Astrocyte (in vitro differentiated cells and primary cell): ENCODE measurements around the gene RNU1-1. TPM values are rescaled to one million over a fixed set of nuclear protein-coding genes. Genes with fewer than 3 reads are reported as not detected.
"Not testable (repeated sequence)": the region's sequence is repeated elsewhere in the genome, so short reads cannot be mapped to it uniquely, and the experiment has no call there.

Source experiments
- DNase-seq: peaks from one replicate; pipeline ENCODE4 v3.0.0-alpha.2; 2010; ENCODE audit warnings: low read depth
- FAIRE-seq: peaks from 2 replicates; lab custom pipeline; 2011; peaks lifted over from hg19 to GRCh38; lab: Jason Lieb, UNC
- H2AFZ ChIP-seq: 2 replicates; pipeline ENCODE4 v1.6.0; 2012; ENCODE audit warnings: low read depth, low read length, inconsistent platforms
- H3K27ac ChIP-seq: 2 replicates; pipeline ENCODE4 v1.5.1; 2011; ENCODE audit warnings: low read depth, low read length, inconsistent platforms
- H3K27me3 ChIP-seq: 2 replicates; pipeline ENCODE4 v1.6.0; 2011; ENCODE audit warnings: low read length, inconsistent platforms; ENCODE audit not compliant: insufficient read depth
- H3K36me3 ChIP-seq: 2 replicates; pipeline ENCODE4 v1.5.1; 2011; ENCODE audit warnings: low read length, inconsistent platforms; ENCODE audit not compliant: insufficient read depth
- H3K4me1 ChIP-seq: 2 replicates; pipeline ENCODE4 v1.5.1; 2011; ENCODE audit warnings: low read length, inconsistent platforms; ENCODE audit not compliant: insufficient read depth
- H3K4me2 ChIP-seq: 2 replicates; pipeline ENCODE4 v1.6.0; 2012; ENCODE audit warnings: low read length, inconsistent platforms
- H3K4me3 ChIP-seq: 2 replicates; pipeline ENCODE4 v1.5.1; 2011; ENCODE audit warnings: low read depth, mild to moderate bottlenecking, low read length, inconsistent platforms; ENCODE audit not compliant: insufficient read depth
- H3K79me2 ChIP-seq: 2 replicates; pipeline ENCODE4 v1.6.0; 2012; ENCODE audit warnings: mild to moderate bottlenecking, low read length, inconsistent platforms; ENCODE audit not compliant: insufficient read depth
- H3K9ac ChIP-seq: 2 replicates; pipeline ENCODE4 v1.6.0; 2012; ENCODE audit warnings: mild to moderate bottlenecking, low read length, inconsistent platforms
- H3K9me3 ChIP-seq: 2 replicates; pipeline ENCODE4 v1.5.1; 2012; ENCODE audit warnings: low read depth, mild to moderate bottlenecking, low read length, inconsistent platforms; ENCODE audit not compliant: insufficient read depth
- H4K20me1 ChIP-seq: 2 replicates; pipeline ENCODE4 v1.6.0; 2012; ENCODE audit warnings: low read length, inconsistent platforms; ENCODE audit not compliant: insufficient read depth
- H3K27ac Mint-ChIP-seq: one replicate; pipeline ENCODE4 v1.8.0; 2021; ENCODE audit warnings: mild to moderate bottlenecking, mixed read lengths; ENCODE audit not compliant: unreplicated experiment
- H3K27me3 Mint-ChIP-seq: one replicate; pipeline ENCODE4 v1.8.0; 2021; ENCODE audit warnings: low read depth, mixed read lengths; ENCODE audit not compliant: unreplicated experiment
- H3K36me3 Mint-ChIP-seq: one replicate; pipeline ENCODE4 v1.8.0; 2021; ENCODE audit warnings: low read depth, mixed read lengths; ENCODE audit not compliant: unreplicated experiment
- H3K4me1 Mint-ChIP-seq: one replicate; pipeline ENCODE4 v1.8.0; 2021; ENCODE audit warnings: low read depth, mixed read lengths; ENCODE audit not compliant: unreplicated experiment
- H3K4me3 Mint-ChIP-seq: one replicate; pipeline ENCODE4 v1.8.0; 2021; ENCODE audit warnings: mild to moderate bottlenecking, moderate library complexity, mixed read lengths; ENCODE audit not compliant: unreplicated experiment
- H3K9me3 Mint-ChIP-seq: one replicate; pipeline ENCODE4 v1.8.0; 2021; ENCODE audit warnings: mild to moderate bottlenecking, mixed read lengths; ENCODE audit not compliant: unreplicated experiment
- EZH2 ChIP-seq: IDR thresholded peaks from 2 replicates; pipeline ENCODE4 v1.6.1; 2012; ENCODE audit warnings: mild to moderate bottlenecking, low read length, inconsistent platforms; ENCODE audit not compliant: insufficient read depth
- total RNA-seq: library from RNA; stranded (reverse); gene quantifications from 2 replicates; pipeline ENCODE4 v1.2.1, GENCODE V29; 2021
- TF ChIP-seq, protein P1 (sequence below): IDR thresholded peaks from 2 replicates; pipeline ENCODE4 v1.5.1; 2011; ENCODE audit warnings: low read depth, mild to moderate bottlenecking, inconsistent platforms, low read length, moderate library complexity; ENCODE audit not compliant: insufficient read depth

RNU1-1 gene
- total RNA-seq, 1 donor from 2014 or later, result 1,356 TPM

DNA sequence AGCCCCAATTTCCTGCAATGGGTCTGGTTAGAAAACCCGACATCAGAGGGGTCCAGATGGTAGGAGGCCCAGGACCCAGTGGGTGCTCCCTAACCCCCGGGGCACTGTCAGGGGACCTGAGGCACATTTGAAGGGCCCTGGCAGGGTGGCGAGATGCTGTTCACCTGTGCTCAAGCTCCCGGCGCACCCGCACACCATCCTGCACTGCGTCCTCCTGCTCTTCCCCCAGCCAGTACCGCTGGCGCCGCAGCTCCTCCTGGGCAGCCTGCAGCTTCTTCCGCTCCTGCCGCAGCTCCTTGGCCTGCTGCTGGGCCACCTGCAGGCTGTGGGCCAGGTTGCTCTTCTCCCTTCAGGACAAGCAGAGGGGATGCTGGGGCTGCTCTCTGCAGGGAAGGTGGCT is 36.0 kb downstream of the RNU1-1 start:
- FAIRE-seq (no peak), DNase-seq (no peak)
- Histone ChIP-seq H3K36me3 (no peaks in the 10 kb centered on the region), H3K79me2 (no peaks in the 10 kb centered on the region), H3K27ac (no peak overlapping the region), H3K4me2 (no peak overlapping the region), H3K4me1 (no peaks in the 10 kb centered on the region), H3K4me3 (no peak overlapping the region), H3K27me3 (no peaks in the 10 kb centered on the region), H2AFZ (no peak overlapping the region), H3K9me3 (no peaks in the 10 kb centered on the region), H4K20me1 (no peaks in the 10 kb centered on the region), H3K9ac (no peak overlapping the region)
- Mint-ChIP-seq H3K27me3 (no peaks in the 10 kb centered on the region), H3K4me3 (no peak overlapping the region), H3K4me1 (no peaks in the 10 kb centered on the region), H3K36me3 (peaks cover 10% of the 10 kb centered on the region), H3K9me3 (no peaks in the 10 kb centered on the region), H3K27ac (no peak overlapping the region)
- TF ChIP-seq, protein P1, sequence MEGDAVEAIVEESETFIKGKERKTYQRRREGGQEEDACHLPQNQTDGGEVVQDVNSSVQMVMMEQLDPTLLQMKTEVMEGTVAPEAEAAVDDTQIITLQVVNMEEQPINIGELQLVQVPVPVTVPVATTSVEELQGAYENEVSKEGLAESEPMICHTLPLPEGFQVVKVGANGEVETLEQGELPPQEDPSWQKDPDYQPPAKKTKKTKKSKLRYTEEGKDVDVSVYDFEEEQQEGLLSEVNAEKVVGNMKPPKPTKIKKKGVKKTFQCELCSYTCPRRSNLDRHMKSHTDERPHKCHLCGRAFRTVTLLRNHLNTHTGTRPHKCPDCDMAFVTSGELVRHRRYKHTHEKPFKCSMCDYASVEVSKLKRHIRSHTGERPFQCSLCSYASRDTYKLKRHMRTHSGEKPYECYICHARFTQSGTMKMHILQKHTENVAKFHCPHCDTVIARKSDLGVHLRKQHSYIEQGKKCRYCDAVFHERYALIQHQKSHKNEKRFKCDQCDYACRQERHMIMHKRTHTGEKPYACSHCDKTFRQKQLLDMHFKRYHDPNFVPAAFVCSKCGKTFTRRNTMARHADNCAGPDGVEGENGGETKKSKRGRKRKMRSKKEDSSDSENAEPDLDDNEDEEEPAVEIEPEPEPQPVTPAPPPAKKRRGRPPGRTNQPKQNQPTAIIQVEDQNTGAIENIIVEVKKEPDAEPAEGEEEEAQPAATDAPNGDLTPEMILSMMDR, result no peak
- TF ChIP-seq EZH2, result no peak

DNA sequence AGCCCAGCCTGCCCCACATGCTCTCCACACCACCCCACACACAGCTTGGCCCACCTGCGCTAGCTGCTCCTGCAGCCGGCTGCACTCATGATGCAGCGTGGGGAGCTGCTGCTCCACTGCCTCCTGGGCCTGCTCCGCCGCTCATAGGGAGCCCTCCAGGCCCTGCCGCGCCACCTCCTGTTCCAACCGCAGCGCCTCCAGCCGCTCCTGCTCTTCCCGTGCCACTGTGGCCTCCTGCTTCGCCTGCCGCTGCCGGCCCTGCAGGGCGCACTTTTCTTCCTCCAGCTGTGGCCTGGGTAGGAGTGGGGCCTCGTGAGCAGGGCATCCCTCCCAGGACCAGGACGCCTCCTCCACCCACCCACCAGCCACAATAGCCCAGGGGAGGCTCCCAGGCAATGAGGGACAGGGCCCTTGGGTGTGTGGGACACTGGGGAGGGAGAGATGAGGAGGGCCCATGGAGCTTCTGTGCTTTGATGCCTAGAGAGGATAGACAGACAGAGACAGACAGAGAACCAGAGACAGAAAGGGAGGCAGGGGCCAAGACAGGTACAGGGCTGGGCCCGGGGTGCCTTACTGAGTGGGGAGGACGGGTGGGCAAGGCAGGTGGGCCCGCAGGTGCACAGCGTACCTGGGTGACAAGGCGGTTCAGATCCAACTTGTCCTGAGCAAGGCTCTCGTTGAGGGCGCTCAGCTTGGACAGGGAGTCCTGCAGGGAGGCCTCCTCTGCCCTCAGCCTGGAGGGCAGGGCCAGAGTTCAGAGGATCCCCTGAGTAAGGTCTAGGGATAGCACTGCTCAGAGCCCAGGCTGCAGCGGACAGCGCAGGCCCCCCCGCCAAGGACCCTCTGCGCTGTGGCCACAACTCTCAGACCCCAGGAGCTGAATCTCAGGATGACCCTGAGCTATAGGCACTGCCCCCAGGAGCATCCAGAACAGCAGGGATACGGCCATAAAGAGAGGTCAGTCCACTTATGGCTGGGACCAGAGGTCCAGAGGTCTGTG is 38.0 kb downstream of the RNU1-1 start:
- H3K36me3 Mint-ChIP-seq, H3K9me3 Mint-ChIP-seq: not testable (repeated sequence)

DNA sequence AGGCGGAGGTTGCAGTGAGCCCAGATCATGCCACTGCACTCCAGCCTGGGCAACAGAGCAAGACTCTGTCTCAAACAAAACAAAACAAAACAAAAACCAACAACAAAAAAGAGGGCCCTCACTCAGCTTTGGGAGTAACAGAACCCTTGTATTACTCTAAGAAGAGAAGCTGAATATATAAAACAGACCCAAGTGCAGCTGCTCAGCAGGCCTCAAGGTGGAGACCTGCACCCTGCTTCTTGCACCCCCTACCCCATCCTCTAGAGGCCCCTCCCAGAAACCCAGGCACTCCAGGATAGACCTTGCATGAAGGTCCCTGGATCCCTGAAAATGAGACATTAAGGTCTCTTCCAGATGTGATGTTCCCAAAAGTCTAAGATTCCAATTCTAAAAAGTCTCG is 39.2 kb downstream of the RNU1-1 start:
- H4K20me1 ChIP-seq, H3K9me3 Mint-ChIP-seq, FAIRE-seq, H3K36me3 Mint-ChIP-seq, H2AFZ ChIP-seq, H3K4me1 Mint-ChIP-seq, H3K79me2 ChIP-seq, H3K27ac Mint-ChIP-seq, H3K4me3 Mint-ChIP-seq, H3K4me1 ChIP-seq, H3K27ac ChIP-seq, H3K9me3 ChIP-seq, H3K9ac ChIP-seq, H3K27me3 Mint-ChIP-seq, H3K27me3 ChIP-seq, H3K4me3 ChIP-seq, H3K4me2 ChIP-seq, DNase-seq: not testable (repeated sequence)
- peaks cover 11% of the 10 kb centered on the region for H3K36me3 ChIP-seq

More for the DNA sequence above, 38.0 kb downstream of the RNU1-1 start:
- H3K27ac Mint-ChIP-seq, H3K4me1 Mint-ChIP-seq, H3K4me3 ChIP-seq, H3K9ac ChIP-seq, H3K79me2 ChIP-seq, H3K9me3 ChIP-seq, DNase-seq, H3K4me1 ChIP-seq, H3K4me2 ChIP-seq, H3K27me3 ChIP-seq, H3K4me3 Mint-ChIP-seq, H3K27ac ChIP-seq, H4K20me1 ChIP-seq, H3K27me3 Mint-ChIP-seq, FAIRE-seq, H2AFZ ChIP-seq: not testable (repeated sequence)
- peaks cover 10% of the 10 kb centered on the region for H3K36me3 ChIP-seq
